ENCODE results near the gene GAL3ST1.
A peak's percentile ranks its signal among the peaks of the same experiment; 100 is the strongest.

The GAL3ST1 gene

DNA sequence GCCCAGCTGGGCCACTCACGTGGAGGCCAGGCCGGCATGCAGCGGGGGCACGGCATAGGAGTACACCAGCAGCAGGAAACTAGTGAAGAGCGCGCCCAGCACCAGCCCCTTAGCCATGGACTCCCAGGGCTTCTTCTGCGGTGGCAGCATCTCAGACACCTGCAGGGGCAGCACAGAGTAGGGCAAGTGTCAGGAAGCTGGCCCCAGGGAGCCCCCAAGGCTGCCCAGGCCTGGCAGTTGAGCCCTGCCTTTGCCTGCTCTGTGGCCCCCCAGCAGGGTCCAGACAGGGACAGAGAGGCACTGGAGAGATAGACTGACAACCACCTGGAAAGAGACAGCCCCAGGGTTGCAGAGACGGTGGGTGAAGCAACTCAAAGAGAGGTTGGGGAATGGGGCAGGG is 17.2 kb downstream of the GAL3ST1 start:
- TF ChIP-seq, protein P1, sequence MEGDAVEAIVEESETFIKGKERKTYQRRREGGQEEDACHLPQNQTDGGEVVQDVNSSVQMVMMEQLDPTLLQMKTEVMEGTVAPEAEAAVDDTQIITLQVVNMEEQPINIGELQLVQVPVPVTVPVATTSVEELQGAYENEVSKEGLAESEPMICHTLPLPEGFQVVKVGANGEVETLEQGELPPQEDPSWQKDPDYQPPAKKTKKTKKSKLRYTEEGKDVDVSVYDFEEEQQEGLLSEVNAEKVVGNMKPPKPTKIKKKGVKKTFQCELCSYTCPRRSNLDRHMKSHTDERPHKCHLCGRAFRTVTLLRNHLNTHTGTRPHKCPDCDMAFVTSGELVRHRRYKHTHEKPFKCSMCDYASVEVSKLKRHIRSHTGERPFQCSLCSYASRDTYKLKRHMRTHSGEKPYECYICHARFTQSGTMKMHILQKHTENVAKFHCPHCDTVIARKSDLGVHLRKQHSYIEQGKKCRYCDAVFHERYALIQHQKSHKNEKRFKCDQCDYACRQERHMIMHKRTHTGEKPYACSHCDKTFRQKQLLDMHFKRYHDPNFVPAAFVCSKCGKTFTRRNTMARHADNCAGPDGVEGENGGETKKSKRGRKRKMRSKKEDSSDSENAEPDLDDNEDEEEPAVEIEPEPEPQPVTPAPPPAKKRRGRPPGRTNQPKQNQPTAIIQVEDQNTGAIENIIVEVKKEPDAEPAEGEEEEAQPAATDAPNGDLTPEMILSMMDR (IDR thresholded peaks at IDR 0.05) = no peak

DNA sequence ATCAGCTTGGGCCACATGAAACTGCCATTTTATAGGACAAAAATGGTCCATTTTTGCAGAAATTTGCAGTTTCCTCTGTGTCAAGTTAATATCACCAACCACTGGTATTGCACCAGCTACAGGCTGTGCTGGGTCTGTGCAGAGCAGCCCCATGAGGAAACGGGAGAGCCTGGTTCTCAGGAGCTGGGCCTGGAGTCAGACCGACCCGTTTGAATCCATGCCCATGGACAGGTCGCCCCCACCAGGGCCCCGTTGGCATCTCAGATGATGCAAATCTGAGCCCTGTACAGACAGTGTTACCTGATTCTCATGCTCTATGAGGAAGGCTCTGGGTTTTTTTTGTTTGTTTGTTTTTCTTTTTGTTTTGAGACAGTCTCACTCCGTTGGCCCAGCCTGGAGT is 18.1 kb downstream of the GAL3ST1 start:
- TF ChIP-seq, protein P1 (IDR thresholded peaks at IDR 0.05) = 0 out of 2 replicates have a peak, but pooled peaks have one; percentile 9

DNA sequence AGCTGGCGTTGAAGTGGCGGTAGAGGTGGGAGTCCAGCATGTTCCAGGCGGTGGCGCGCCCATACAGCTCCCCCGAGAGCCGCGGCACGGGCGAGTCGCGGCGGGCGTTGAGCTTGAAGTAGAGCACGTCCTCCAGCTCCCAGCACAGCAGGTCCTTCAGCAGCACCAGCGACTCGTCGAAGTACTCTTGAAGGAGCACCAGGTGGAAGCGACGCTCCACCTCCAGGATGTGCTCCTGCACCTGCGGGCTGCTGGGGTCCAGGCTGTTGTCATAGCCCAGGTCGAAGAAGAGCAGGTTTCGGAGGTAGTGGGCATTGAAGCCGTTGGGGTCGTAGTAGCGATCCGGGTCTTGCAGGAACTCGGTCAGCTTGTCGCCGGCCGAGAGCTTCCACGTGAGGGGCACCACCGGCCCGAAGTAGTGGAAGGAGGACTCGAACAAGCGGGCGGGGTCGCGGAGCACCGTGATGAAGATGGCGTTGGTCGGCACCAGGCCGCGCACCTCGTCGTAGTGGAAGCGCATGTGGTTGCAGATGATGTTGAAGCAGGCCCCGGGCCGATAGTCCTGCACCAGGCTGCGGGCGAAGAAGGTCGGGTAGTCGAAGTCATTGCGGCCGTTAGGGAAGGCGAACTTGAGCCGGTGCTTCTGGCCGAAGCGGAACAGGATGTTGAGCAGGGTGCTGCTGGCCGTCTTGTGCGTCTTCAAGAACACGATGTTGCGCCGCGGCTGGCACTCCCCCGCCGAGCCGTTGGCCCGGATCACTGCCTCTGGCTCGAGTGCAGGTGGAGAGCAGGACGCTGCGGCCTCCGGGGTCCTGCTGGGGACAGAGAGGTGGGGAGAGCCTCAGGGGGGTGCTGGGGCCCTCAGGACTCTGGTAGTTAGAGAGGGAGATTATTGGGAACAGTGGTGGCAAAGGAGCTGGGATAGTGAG is 18.9 kb downstream of the GAL3ST1 start:
- TF ChIP-seq, protein P1 (IDR thresholded peaks at IDR 0.05) = no peak

- TF ChIP-seq, protein P1 (IDR thresholded peaks at IDR 0.05) = no peak
These were observed 20.5 kb downstream of the GAL3ST1 start for GRCh38 chr22:30553971-30554370.

- TF ChIP-seq, protein P1 (IDR thresholded peaks at IDR 0.05) = no peak
These were observed 21.7 kb downstream of the GAL3ST1 start for GRCh38 chr22:30552719-30553118.

DNA sequence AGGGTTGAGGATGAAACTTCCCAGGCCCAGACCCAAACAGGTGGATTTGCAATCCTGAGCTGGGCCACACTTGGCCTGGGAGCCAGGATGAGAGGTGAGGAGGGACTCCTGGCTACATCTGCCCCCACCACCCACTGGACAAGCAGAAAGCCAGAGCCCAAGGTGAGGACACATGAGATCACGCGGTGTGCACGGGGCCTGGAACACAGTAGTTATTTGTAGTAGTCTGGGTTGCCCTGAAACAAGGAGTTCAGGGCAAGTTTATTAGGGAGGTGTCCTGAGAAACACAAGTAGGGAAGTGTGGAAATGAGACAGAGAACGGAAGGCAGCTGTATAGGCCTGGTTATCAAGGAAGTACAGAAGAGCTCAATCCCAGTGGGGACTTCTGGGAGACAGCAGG is 27.3 kb downstream of the GAL3ST1 start:
- TF ChIP-seq, protein P1 (IDR thresholded peaks at IDR 0.05) = no peak

DNA sequence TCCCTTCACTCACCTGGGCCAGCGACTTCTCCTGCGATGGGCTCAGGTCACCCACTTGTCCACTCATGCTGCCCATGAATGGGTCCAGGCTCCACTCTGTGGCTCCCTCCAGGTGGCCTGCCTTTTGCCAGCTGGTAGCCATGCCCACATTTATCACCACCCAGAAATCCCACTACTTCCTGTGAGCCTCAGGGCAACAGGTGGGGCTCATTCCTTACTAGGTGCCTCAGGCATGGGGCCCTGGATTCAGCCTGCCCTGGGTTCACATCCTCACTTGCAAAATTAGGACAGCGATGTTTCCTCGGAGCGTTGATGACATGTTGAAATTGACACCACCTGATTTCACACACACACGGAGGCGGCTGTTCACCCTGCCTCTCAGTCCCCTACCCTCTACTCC is 27.8 kb downstream of the GAL3ST1 start, which contains the start of gene SEC14L6:
Gene SEC14L6, minus strand, starts transcription at position 126 of the 400 bp plus-strand sequence. Its CDS starts 59 bp downstream, at position 67.
- TF ChIP-seq, protein P1 (IDR thresholded peaks at IDR 0.05) = no peak
